HG03432 (cell line): ENCODE measurements around the gene MYBPC3.
"Not testable (repeated sequence)": the region's sequence is repeated elsewhere in the genome, so short reads cannot be mapped to it uniquely, and the experiment has no call there.

ENCODE experiments used
- ATAC-seq: cut with Tn5 transposase; IDR thresholded peaks from one replicate; pipeline ENCODE4 v1.9.1; 2021; ENCODE audit warnings: mild to moderate bottlenecking, moderate library complexity; ENCODE audit not compliant: unreplicated experiment

MYBPC3 gene

DNA sequence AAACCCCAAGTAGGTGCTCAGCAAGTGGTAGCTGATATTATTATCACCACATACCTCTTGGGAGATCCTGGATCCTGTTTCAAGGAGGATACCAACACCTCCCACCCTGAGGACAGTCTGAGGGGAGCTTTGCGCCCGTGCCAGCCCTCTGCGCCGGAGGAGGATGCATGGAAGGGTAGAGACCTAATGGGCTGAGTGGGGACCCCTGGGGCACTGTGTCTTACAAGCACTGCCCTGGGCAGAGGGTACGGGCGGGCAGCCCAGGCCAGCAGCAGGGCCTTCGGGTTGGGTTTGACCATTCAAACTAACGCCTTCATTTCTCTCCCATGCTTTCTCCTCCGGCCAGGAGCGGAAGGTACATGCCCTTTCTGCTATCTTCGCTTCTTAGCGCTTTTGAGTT is 26.3 kb downstream of the MYBPC3 start:
- ATAC-seq: no peak

GRCh38 chr11:47325271-47326041 is 27.0 kb downstream of the MYBPC3 start:
- no peak for ATAC-seq

GRCh38 chr11:47324520-47324919 is 28.0 kb downstream of the MYBPC3 start:
- ATAC-seq: no peak

GRCh38 chr11:47318166-47318565 is 34.3 kb downstream of the MYBPC3 start:
- no peak for ATAC-seq

DNA sequence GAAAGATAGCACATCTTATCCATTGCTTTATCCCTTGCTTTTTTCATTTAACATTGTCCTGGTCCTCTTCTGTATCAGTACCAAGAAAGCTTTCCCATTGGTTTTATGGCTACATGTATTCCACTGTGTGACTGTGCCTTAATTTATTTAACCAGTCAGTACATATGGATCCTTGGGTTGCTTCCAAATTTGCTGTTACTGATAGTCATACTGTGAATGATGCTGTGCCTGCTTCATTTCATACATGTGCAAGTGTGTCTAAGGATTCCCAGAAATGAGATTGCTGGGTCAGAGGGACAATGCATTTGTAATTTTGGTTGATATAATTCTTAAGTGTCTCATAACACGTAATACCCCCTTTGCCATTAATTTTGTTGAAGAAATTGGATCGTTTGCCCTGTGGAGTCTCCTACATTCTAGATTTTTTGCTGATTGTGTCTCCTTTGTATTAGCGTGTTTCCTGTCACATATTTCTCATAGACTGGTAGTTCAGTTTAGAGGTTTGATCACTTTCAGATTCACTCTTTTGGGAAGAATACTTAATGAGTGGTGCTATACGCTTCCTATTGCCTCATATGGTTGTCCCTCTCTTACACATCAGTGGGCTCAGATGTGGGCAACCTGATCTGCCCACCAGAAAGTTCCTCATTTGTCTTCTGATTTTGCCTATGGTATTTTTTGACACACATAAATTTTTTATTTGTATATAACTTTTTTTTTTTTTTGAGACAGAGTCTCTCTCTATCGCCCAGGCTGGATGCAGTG is 35.3 kb downstream of the MYBPC3 start:
- peak; percentile 92 for ATAC-seq

- ATAC-seq: not testable (repeated sequence)
Observed at GRCh38 chr11:47316501-47316900, 36.0 kb downstream of the MYBPC3 start.

DNA sequence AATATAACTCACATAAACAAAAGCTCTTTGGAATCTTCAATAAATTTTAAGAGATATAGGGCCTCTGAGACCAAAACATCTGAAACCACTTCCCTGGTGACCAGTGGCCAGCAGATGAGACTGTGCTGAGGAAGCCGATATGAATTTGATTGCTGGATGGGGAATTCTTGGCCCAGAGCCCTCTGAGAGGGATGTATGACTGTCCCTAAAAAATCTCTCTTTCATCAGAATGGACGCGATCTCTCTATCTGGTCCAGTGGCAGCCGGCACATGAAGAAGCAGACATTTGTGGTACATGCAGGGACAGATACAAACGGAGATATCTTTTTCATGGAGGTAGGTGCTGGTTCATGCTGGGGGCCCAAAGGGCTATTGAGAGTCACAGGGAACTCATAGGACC is 37.5 kb downstream of the MYBPC3 start:
- ATAC-seq: no peak

GRCh38 chr11:47308050-47308823 is 44.3 kb downstream of the MYBPC3 start:
- no peak for ATAC-seq

DNA sequence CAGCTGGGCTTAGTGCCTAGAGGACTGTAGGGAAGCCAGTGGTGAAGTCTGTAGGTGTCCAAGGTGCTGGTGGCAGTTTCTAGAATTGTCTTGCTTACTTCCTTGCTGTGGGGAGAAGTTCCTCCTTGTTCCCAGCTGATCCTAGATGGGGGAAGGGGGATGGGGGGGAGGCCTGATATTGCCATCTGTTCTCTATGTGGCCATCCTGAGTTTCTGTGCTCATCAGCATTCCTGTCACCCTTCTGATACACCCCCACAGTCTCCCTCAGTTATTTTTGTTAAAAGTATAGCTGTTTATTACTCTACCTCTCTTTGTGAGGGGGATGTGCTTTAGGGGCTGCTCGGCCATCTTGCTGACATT is 46.0 kb downstream of the MYBPC3 start:
- no peak for ATAC-seq

GRCh38 chr11:47305734-47306483 is 46.6 kb downstream of the MYBPC3 start:
- no peak for ATAC-seq

DNA sequence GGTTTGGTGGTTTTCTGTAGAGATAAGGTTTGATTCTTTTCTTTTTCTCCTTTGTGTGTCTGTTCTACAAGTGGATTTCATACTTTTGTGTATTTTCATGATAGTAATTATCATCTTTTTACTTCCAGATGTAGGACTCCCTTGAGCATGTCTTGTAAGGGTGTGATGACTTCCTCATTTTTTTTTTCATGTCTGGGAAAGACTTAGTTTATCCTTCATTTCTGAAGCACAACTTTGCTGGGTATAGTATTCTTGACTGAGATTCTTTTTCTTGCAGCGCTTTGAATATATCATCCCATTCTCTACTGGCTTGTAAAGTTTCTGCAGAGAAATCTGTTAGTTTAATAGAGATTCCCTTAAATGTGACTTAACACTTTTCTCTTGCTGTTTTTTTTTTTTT is 49.6 kb downstream of the MYBPC3 start:
- no peak for ATAC-seq

GRCh38 chr11:47299078-47299477 is 53.4 kb downstream of the MYBPC3 start:
- ATAC-seq: no peak

DNA sequence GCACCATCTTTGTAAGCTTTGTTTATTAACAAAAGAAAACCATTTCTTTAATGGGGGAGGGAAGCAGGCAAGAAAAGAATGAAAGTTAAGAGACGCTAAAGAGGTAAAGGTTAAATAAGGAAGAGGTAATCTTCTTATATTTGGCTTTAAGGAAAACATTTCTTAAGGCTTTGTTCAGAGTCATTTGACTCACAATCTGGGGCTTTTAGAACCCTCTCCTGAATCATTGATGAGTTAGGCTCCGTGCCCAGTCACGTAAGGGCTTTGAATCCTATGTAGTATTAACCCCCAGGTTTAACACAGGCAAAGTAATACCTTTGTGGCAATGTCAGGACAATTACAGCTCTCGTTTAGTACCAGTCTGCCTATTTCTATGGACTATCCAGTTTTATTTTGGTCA is 56.5 kb downstream of the MYBPC3 start:
- ATAC-seq: no peak

GRCh38 chr11:47295385-47295784 is 57.1 kb downstream of the MYBPC3 start:
- ATAC-seq: no peak

GRCh38 chr11:47289856-47290255 is 62.6 kb downstream of the MYBPC3 start:
- no peak for ATAC-seq

DNA sequence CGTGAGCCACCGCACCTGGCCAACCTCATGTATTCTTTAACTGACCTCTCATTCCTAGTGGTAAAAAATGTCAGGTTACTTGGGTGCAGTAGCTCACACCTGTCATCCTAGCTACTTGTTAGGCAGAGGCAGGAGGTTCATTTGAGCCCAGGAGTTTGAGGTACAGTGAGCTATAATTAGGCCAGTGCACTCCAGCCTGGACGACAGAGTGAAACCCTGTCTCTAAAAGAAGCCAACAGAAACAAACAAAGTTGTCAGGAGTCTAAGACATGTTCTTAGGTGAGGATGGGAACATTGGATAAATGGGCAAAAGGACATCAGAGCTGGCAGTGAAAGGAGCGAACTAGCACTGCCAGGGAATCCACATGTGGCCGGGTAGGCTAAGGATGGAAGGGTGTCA is 64.4 kb downstream of the MYBPC3 start:
- no peak for ATAC-seq

- ATAC-seq: no peak
Observed at GRCh38 chr11:47285969-47286770, 66.3 kb downstream of the MYBPC3 start.

DNA sequence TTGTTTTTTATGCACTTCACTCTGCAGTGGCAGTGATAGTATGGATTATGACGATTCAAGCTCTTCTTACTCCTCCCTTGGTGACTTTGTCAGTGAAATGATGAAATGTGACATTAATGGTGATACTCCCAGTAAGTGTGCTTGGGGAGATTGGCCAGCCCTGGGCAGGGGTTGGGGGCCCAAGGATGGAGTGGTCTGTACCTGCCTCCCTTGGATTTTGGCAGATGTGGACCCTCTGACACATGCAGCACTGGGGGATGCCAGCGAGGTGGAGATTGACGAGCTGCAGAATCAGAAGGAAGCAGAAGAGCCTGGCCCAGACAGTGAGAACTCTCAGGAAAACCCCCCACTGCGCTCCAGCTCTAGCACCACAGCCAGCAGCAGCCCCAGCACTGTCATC is 68.4 kb downstream of the MYBPC3 start:
- no peak for ATAC-seq

GRCh38 chr11:47282462-47282861 is 70.0 kb downstream of the MYBPC3 start:
- ATAC-seq: no peak
